ENCODE data around the gene ATP7A. TPM values are rescaled to one million over a fixed set of nuclear protein-coding genes. Genes with fewer than 3 reads are reported as not detected.

The ATP7A gene
- total and polyA plus RNA-seq, 8 donors = 14.9 to 20.8 (median 18.3) TPM

- H3K4me1 ChIP-seq = no peaks in the 10 kb centered on the region
- no peaks in the 10 kb centered on the region for H3K36me3 ChIP-seq
- no peak overlapping the region for H3K4me3 ChIP-seq
- no peak overlapping the region for H3K27ac ChIP-seq
- ATAC-seq (peak; percentile 86), DNase-seq (peak in 1 of 4 donors; percentile 34)
- H3K9me3 ChIP-seq = no peaks in the 10 kb centered on the region
- intact Hi-C loops (cut with DNase I) = loop anchor here in 1 of 2 donors (10.0 kb wide), 1 partner anchor 110 kb away; the partner anchor contains the start of gene ATP7A
- TF ChIP-seq, protein P1, sequence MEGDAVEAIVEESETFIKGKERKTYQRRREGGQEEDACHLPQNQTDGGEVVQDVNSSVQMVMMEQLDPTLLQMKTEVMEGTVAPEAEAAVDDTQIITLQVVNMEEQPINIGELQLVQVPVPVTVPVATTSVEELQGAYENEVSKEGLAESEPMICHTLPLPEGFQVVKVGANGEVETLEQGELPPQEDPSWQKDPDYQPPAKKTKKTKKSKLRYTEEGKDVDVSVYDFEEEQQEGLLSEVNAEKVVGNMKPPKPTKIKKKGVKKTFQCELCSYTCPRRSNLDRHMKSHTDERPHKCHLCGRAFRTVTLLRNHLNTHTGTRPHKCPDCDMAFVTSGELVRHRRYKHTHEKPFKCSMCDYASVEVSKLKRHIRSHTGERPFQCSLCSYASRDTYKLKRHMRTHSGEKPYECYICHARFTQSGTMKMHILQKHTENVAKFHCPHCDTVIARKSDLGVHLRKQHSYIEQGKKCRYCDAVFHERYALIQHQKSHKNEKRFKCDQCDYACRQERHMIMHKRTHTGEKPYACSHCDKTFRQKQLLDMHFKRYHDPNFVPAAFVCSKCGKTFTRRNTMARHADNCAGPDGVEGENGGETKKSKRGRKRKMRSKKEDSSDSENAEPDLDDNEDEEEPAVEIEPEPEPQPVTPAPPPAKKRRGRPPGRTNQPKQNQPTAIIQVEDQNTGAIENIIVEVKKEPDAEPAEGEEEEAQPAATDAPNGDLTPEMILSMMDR (IDR thresholded peaks at IDR 0.05) = peak; percentile 21 to 49
- H3K27me3 ChIP-seq = no peaks in the 10 kb centered on the region
These were observed 114.0 kb downstream of the ATP7A start for GRCh38 chrX:78024349-78025059.

- no peaks in the 10 kb centered on the region for H3K4me1 ChIP-seq
- ATAC-seq (no peak), DNase-seq (no peak)
- no peak overlapping the region for H3K27ac ChIP-seq
- H3K4me3 ChIP-seq = no peak overlapping the region
- no peaks in the 10 kb centered on the region for H3K36me3 ChIP-seq
- no peaks in the 10 kb centered on the region for H3K9me3 ChIP-seq
- TF ChIP-seq, protein P1 (IDR thresholded peaks at IDR 0.05) = no peak
- H3K27me3 ChIP-seq = no peaks in the 10 kb centered on the region
- intact Hi-C loops (cut with DNase I) = loop anchor here in 1 of 2 donors (10.0 kb wide), 1 partner anchor 113 kb away; the partner anchor contains the start of gene ATP7A
These were observed 117.3 kb downstream of the ATP7A start for GRCh38 chrX:78027798-78028197.

- Histone ChIP-seq H3K9me3 (no peaks in the 10 kb centered on the region), H3K36me3 (peaks cover 0 to 4% of the 10 kb centered on the region in 2 donors), H3K4me1 (no peaks in the 10 kb centered on the region), H3K4me3 (no peak overlapping the region), H3K27me3 (no peaks in the 10 kb centered on the region), H3K27ac (no peak overlapping the region)
- ATAC-seq = peak; percentile 35
- TF ChIP-seq, protein P1 (IDR thresholded peaks at IDR 0.05) = peak in 1 of 2 donors; percentile 19
- DNase-seq = peak in 2 of 4 donors; percentile 5 to 28
- intact Hi-C loops (cut with DNase I) = loop anchor here in 1 of 2 donors (10.0 kb wide), 1 partner anchor 115 kb away; the partner anchor contains the start of gene ATP7A
These were observed 119.2 kb downstream of the ATP7A start for GRCh38 chrX:78029663-78030062.

DNA sequence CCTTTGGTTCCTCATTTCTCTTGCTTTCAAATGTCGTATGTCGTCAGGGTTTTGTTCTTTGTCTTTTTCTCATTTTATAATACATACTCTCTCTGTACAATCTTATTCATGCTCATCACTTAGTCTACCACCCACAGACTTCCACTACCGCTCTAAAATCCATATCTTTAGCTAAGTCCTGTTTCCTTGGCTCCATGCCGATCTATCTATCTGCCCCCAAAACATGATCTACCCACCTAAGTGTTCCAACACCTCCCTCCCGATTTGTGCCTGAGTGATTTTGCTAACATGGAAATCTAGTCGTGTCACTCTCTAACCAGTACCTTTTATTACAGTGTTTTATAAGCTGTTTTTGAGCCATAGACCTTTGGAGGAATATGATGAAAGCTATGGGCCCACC is 124.6 kb downstream of the ATP7A start:
- TF ChIP-seq, protein P1 (IDR thresholded peaks at IDR 0.05) = no peak
- Histone ChIP-seq H3K36me3 (peaks cover 0 to 8% of the 10 kb centered on the region in 2 donors), H3K27ac (no peak overlapping the region), H3K4me3 (no peak overlapping the region), H3K9me3 (no peaks in the 10 kb centered on the region), H3K27me3 (no peaks in the 10 kb centered on the region), H3K4me1 (no peaks in the 10 kb centered on the region)
- DNase-seq = no peak
- ATAC-seq = no peak
- intact Hi-C loops (cut with DNase I) = no loop called here

DNA sequence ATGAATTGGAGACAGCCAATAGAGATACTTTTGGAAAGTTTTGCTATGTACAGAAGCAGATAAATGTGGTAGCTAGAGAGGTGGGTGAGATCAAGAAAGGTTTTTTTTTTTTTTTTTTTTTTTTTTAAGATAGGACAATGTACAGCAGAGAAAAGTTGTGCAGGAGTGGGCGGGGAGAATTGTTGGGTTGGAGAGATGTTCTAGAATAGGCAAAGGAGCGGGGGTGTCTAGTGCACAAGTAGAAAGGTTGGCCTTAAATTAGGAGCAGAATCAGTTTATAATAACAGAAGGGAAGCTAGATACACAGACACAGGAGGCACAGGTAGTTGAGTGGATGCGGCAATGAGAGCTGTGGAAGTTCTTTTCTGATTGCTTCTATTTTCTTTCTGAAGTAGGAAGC is 127.4 kb downstream of the ATP7A start:
- ATAC-seq (no peak), DNase-seq (no peak)
- H3K9me3 ChIP-seq = no peaks in the 10 kb centered on the region
- no peaks in the 10 kb centered on the region for H3K4me1 ChIP-seq
- no peak overlapping the region for H3K4me3 ChIP-seq
- no peak overlapping the region for H3K27ac ChIP-seq
- H3K36me3 ChIP-seq = peaks cover 0 to 8% of the 10 kb centered on the region in 2 donors
- no peaks in the 10 kb centered on the region for H3K27me3 ChIP-seq
- intact Hi-C loops (cut with DNase I) = no loop called here
- TF ChIP-seq, protein P1 (IDR thresholded peaks at IDR 0.05) = no peak

Measured in left lung (tissue), 10 donors.